Heart left ventricle (tissue), 16 donors: ENCODE measurements around the gene PRSS36. TPM values are rescaled to one million over a fixed set of nuclear protein-coding genes. Genes with fewer than 3 reads are reported as not detected.
"Not testable (repeated sequence)": the region's sequence is repeated elsewhere in the genome, so short reads cannot be mapped to it uniquely, and the experiment has no call there.

ENCODE experiments used
- ATAC-seq, 4 donors: fragments of 200-7000 bp; cut with Tn5 transposase; one replicate each; pipeline ENCODE4 v1.9.1; 2020 to 2022; ENCODE audit warnings: moderate library complexity in 4 of 4, mild to moderate bottlenecking in 3 of 4, moderate number of reproducible peaks in 1 of 4
- DNase-seq, 5 donors: peaks; one replicate each; pipeline ENCODE4 v3.0.0-alpha.2; 2020
- H3K27ac ChIP-seq, 12 donors: fragments of 200-600 bp; sonication (generic) in 4 of 12; one replicate each; pipeline versions ENCODE4 v1.5.0 to v1.8.0; 2016 to 2022; ENCODE audit warnings: mild to moderate bottlenecking in 2 of 12
- H3K27me3 ChIP-seq, 9 donors: fragments of 200-600 bp; sonication (generic) in 2 of 9; one replicate each; pipeline versions ENCODE4 v1.5.1 to v1.8.0; 2016 to 2022; ENCODE audit warnings: mild to moderate bottlenecking in 3 of 9
- H3K36me3 ChIP-seq, 9 donors: fragments of 200-600 bp; sonication (generic) in 2 of 9; one replicate each; pipeline versions ENCODE4 v1.5.0 to v1.8.0; 2018 to 2022; ENCODE audit warnings: mild to moderate bottlenecking in 2 of 9
- H3K4me1 ChIP-seq, 12 donors: fragments of 200-600 bp; sonication (generic) in 4 of 12; one replicate each; pipeline versions ENCODE4 v1.5.0 to v1.8.0; 2016 to 2022; ENCODE audit warnings: mild to moderate bottlenecking in 3 of 12
- H3K4me3 ChIP-seq, 12 donors: fragments of 200-600 bp; sonication (generic) in 4 of 12; one replicate each; pipeline versions ENCODE4 v1.5.0 to v1.8.0; 2017 to 2022; ENCODE audit warnings: mild to moderate bottlenecking in 9 of 12, moderate library complexity in 4 of 12
- H3K9me3 ChIP-seq, 12 donors: fragments of 200-600 bp; sonication (generic) in 4 of 12; one replicate each; pipeline versions ENCODE4 v1.5.0 to v1.8.0; 2016 to 2022; ENCODE audit warnings: mild to moderate bottlenecking in 1 of 12
- POLR2A ChIP-seq, 2 donors: fragments of 450-650 bp; IDR thresholded peaks; one replicate each; pipeline ENCODE4 v1.6.1; 2017; ENCODE audit warnings: antibody characterized with exemption in 2 of 2, mild to moderate bottlenecking in 2 of 2, moderate library complexity in 2 of 2
- WGBS, 4 donors: extraction: QIAGEN DNeasy Blood & Tissue Kit in 2 of 4; methylation state at CpG; one replicate each; pipeline versions ENCODE4 v1.1.5 to v1.1.7; 2013 to 2018; 5-methylcytosine and 5-hydroxymethylcytosine counted together
- intact Hi-C, 10 donors: fragments of 100-400 bp; cut with DNase I; formaldehyde crosslinking; loops; one replicate each; pipeline versions ENCODE4 v1.11.1 to v1.14.2; 2022
- polyA plus RNA-seq, 2 donors: library from polyadenylated mRNA; stranded (reverse); fragments of 200-250 nt; gene quantifications; one replicate each; pipeline ENCODE4 v1.2.3, GENCODE V29; 2013
- total RNA-seq, 9 donors: library from RNA; depleted of rRNA in 2 of 9; stranded (reverse); fragments of >200 nt in 2 of 9; fragmentation: NEBNext Ultra II Directional in 3 of 9; extraction: Animal tissue kit (Norgen Biotek cat#: 25700) in 3 of 9; gene quantifications; one replicate each; pipeline versions ENCODE4 v1.1.0 to v1.2.4, GENCODE V29; 2016 to 2023
- TF ChIP-seq, protein P1 (sequence below), 12 donors: fragments of 200-600 bp; sonication (generic) in 4 of 12; IDR thresholded peaks; one replicate each; pipeline versions ENCODE4 v1.5.0 to v1.8.0; 2018 to 2022; ENCODE audit warnings: antibody characterized with exemption in 12 of 12, mild to moderate bottlenecking in 5 of 12
- donor health status: ischemic (EF 13 %, LVEDD 7.1; RV severe dilation, severe dysfunction).
- donor health status: healthy with polysubstance abuse.
- donor health status: DM: no; HTN: yes; CAD: no.
- donor health status: DM: no; HTN: no; CAD: no.
- donor health status: ischemic (EF 25% LVEDD 6.9; RV normal size, moderate dysfunction).
- donor health status: ischemic (EF 25% LVEDD 5.7; RV mildly dilated, moderate dysfunction).
- donor health status: healthy.
- donor health status: DM: yes; HTN: yes; CAD: no.
- donor health status: ischemic (EF 35%, LVEDD 5.7; RV mildly dilated, moderate dysfunction).
- donor health status: nonischemic (EF 11% LVEDD 7.7; RV severe dilation, severe dysfunction).
- donor health status: DM: yes; HTN: yes; CAD: no.
- donor health status: PGD.
- donor health status: ischemic (EF 29% LVEDD 5.4; RV normal size, mild dysfunction).
- donor health status: nonischemic (EF 23%, LVEDD 6.1; RV moderate dilation, normal function).

PRSS36 gene
- total and polyA plus RNA-seq, 11 donors, result 0.35 to 5.1 (median 1.2) TPM

DNA sequence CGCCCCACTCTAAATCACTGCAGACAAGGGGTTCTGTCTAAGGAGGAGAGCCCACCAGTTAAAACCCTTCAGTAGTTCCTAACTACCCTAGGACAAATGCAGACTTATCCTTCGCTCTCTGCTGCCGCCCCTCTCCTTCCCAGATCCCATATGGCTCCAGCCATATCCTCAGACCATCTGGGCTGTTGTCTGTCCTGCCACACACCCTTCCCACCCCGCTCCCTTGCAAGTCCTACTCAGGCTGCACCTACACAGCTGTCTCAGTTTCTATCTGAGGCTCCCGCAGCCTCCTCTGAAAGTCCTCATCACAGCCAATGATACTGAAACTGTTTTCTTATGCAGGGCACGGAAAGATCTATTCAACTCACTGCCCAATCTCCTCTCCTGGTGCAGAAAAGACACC is 42.4 kb downstream of the PRSS36 start:
- Histone ChIP-seq H3K27ac (peak overlapping the region in 6 of 12 donors; percentile 92 to 99 (median 94)), H3K36me3 (peaks cover 0 to 34% (median 30%) of the 10 kb centered on the region in 9 donors), H3K27me3 (no peaks in the 10 kb centered on the region), H3K4me3 (peak overlapping the region in 1 of 12 donors; percentile 89), H3K4me1 (peaks cover 4 to 39% (median 22%) of the 10 kb centered on the region in 12 donors), H3K9me3 (no peaks in the 10 kb centered on the region)
- intact Hi-C loops, result loop anchor here in 3 of 10 donors (5.0 kb wide), 1 partner anchor 35 kb away; no protein-coding TSS in a partner anchor
- no peak for ATAC-seq
- TF ChIP-seq, protein P1, sequence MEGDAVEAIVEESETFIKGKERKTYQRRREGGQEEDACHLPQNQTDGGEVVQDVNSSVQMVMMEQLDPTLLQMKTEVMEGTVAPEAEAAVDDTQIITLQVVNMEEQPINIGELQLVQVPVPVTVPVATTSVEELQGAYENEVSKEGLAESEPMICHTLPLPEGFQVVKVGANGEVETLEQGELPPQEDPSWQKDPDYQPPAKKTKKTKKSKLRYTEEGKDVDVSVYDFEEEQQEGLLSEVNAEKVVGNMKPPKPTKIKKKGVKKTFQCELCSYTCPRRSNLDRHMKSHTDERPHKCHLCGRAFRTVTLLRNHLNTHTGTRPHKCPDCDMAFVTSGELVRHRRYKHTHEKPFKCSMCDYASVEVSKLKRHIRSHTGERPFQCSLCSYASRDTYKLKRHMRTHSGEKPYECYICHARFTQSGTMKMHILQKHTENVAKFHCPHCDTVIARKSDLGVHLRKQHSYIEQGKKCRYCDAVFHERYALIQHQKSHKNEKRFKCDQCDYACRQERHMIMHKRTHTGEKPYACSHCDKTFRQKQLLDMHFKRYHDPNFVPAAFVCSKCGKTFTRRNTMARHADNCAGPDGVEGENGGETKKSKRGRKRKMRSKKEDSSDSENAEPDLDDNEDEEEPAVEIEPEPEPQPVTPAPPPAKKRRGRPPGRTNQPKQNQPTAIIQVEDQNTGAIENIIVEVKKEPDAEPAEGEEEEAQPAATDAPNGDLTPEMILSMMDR (IDR thresholded peaks at IDR 0.05), result no peak
- TF ChIP-seq POLR2A (IDR thresholded peaks at IDR 0.05), result no peak
- no peak for DNase-seq
- 94 to 97% (median 95%) methylated on average over 6 of the region's 6 CpGs for WGBS, 4 donors

DNA sequence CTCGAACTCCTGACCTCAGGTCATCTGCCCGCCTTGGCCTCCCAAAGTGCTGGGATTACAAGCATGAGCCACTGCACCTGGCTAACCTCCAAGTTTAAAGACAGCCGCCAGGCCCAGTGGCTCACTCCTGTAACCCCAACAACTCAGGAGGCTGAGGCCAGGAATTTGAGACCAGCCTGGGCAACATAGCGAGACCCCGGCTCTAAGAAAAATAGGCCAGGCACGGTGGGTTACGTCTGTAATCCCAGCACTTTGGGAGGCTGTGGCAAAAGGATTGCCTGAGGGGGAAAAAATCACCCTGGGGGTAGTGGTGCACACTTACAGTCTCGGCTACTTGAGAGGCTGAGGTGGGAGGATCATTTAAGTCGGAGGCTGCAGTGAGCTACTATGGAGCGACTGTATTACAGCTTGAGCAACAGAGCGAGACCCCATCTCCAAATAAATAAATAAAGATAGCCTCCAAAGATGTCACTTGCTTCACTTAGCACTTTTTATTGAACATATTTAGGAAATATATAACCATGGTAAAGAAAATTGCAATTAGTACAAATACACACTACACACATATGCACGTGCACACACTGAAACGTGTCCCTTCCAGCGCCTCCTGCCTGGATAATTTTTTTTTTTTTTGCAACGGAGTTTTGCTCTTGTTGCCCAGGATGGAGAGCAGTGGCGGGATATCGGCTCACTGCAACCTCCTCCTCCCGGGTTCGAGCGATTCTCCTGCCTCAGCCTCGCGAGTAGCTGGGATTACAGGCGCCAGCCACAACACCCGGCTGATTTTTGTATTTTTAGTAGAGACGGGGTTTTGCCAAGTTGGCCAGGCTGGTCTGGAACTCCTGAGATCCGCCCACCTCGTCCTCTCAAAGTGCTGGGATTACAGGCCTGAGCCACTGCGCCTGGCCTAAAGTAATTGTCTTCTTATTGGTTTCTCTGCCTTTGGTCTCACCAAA is 43.1 kb downstream of the PRSS36 start:
- no peak for ATAC-seq
- Histone ChIP-seq H3K27ac (peak overlapping the region in 6 of 12 donors; percentile 66 to 95 (median 79)), H3K4me1 (peaks cover 4 to 33% (median 21%) of the 10 kb centered on the region in 12 donors), H3K27me3 (no peaks in the 10 kb centered on the region), H3K9me3 (no peaks in the 10 kb centered on the region), H3K4me3 (no peak overlapping the region), H3K36me3 (peaks cover 0 to 27% (median 23%) of the 10 kb centered on the region in 9 donors)
- TF ChIP-seq POLR2A (IDR thresholded peaks at IDR 0.05), result no peak
- TF ChIP-seq, protein P1 (IDR thresholded peaks at IDR 0.05), result no peak
- 92 to 94% (median 93%) methylated on average over 28 of the region's 28 CpGs for WGBS, 4 donors
- no peak for DNase-seq
- intact Hi-C loops, result loop anchor here in 3 of 10 donors (5.0 kb wide), 1 partner anchor 36 kb away; no protein-coding TSS in a partner anchor

DNA sequence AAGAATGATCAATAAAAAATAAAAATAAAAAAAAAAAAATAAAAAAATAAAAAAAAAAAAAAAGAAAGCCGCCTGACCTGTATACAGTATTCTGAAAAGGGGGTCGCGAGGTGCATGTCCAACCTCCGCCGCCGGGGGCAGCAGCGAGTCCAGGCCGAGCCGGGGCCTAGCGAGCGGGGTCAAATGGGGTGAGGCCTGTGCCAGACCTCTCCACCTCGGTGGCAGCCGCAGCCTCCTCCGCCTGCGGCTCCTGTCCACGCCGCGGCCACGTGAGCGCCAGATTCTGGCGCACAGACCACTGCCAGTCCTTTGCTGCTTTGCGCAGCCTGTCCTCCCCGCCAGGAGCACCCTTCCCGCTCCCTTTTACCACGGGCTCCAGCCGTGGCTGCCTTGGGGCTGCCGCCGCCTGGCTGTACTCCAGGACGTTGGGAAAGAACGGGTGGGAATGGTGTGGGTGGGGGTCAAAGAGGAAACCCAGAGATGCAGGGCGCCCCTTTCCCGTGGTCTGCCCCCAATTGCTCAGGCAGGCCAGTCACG is 44.1 kb downstream of the PRSS36 start:
- intact Hi-C loops, result loop anchor here in 3 of 10 donors (5.0 kb wide), 1 partner anchor 37 kb away; no protein-coding TSS in a partner anchor
- H3K9me3 ChIP-seq, result no peaks in the 10 kb centered on the region

GRCh38 chr16:31100876-31101641 is 48.8 kb downstream of the PRSS36 start:
- H3K36me3 ChIP-seq, ATAC-seq, H3K27ac ChIP-seq, H3K4me1 ChIP-seq, H3K27me3 ChIP-seq, H3K4me3 ChIP-seq, intact Hi-C loops, H3K9me3 ChIP-seq: not testable (repeated sequence)
- DNase-seq, result peak in 1 of 5 donors; percentile 3
- 73 to 79% (median 76%) methylated on average over 12 to 13 of the region's 13 CpGs for WGBS, 4 donors

More for the DNA sequence above, 44.1 kb downstream of the PRSS36 start:
- H3K4me1 ChIP-seq, result peaks cover 4 to 33% (median 21%) of the 10 kb centered on the region in 12 donors
- peak overlapping the region in 9 of 12 donors; percentile 3 to 51 (median 35) for H3K4me3 ChIP-seq
- peak; percentile 84 to 94 (median 88) for ATAC-seq
- 9 to 13% (median 11%) methylated on average over 33 of the region's 33 CpGs for WGBS, 4 donors
- no peak for TF ChIP-seq POLR2A (IDR thresholded peaks at IDR 0.05)
- TF ChIP-seq, protein P1 (IDR thresholded peaks at IDR 0.05), result peak; percentile 70 to 91 (median 84)
- H3K36me3 ChIP-seq, result peaks cover 0 to 17% (median 13%) of the 10 kb centered on the region in 9 donors
- DNase-seq, result peak; percentile 88 to 94 (median 92)
- peak overlapping the region in 11 of 12 donors; percentile 53 to 84 (median 73) for H3K27ac ChIP-seq
- no peaks in the 10 kb centered on the region for H3K27me3 ChIP-seq
